Measurements from ENCODE around the gene CYTH1. TPM values are rescaled to one million over a fixed set of nuclear protein-coding genes. Genes with fewer than 3 reads are reported as not detected.

The CYTH1 gene
- total RNA-seq, 1 experiment from 2014 or later = 18.9 TPM

GRCh38 chr17:78818932-78819331 lies 36.9 kb upstream of the CYTH1 start:
- Histone ChIP-seq H3K4me3 (no peak overlapping the region), H3K9me3 (replicated peaks) (no peaks in the 10 kb centered on the region), H3K4me1 (replicated peaks) (no peaks in the 10 kb centered on the region), H3K36me3 (peaks cover 91% of the 10 kb centered on the region), H3K27me3 (replicated peaks) (no peaks in the 10 kb centered on the region), H3K27ac (no peak overlapping the region)
- no peak for DNase-seq (ENCODE audit: low read depth in 1 of 2, low spot score in 2 of 2)

GRCh38 chr17:78818152-78818846 lies 36.2 kb upstream of the CYTH1 start:
- Histone ChIP-seq H3K27ac (no peak overlapping the region), H3K36me3 (peaks cover 91% of the 10 kb centered on the region), H3K9me3 (replicated peaks) (no peaks in the 10 kb centered on the region), H3K27me3 (replicated peaks) (no peaks in the 10 kb centered on the region), H3K4me1 (replicated peaks) (no peaks in the 10 kb centered on the region), H3K4me3 (no peak overlapping the region)
- DNase-seq (ENCODE audit: low read depth in 1 of 2, low spot score in 2 of 2) = no peak

GRCh38 chr17:78817123-78817522 lies 35.0 kb upstream of the CYTH1 start:
- H3K36me3 ChIP-seq = peaks cover 92% of the 10 kb centered on the region
- H3K4me3 ChIP-seq = no peak overlapping the region
- no peaks in the 10 kb centered on the region for H3K9me3 ChIP-seq (replicated peaks)
- DNase-seq (ENCODE audit: low read depth in 1 of 2, low spot score in 2 of 2) = no peak
- H3K27me3 ChIP-seq (replicated peaks) = no peaks in the 10 kb centered on the region
- no peak overlapping the region for H3K27ac ChIP-seq
- no peaks in the 10 kb centered on the region for H3K4me1 ChIP-seq (replicated peaks)

- Histone ChIP-seq H3K27ac (no peak overlapping the region), H3K9me3 (replicated peaks) (no peaks in the 10 kb centered on the region), H3K4me1 (replicated peaks) (no peaks in the 10 kb centered on the region), H3K4me3 (no peak overlapping the region), H3K27me3 (replicated peaks) (no peaks in the 10 kb centered on the region), H3K36me3 (peaks cover 93% of the 10 kb centered on the region)
- DNase-seq (ENCODE audit: low read depth in 1 of 2, low spot score in 2 of 2) = no peak
Measured at GRCh38 chr17:78815696-78816095, 33.6 kb upstream of the CYTH1 start.

- no peak overlapping the region for H3K27ac ChIP-seq
- no peaks in the 10 kb centered on the region for H3K4me1 ChIP-seq (replicated peaks)
- no peaks in the 10 kb centered on the region for H3K27me3 ChIP-seq (replicated peaks)
- peaks cover 93% of the 10 kb centered on the region for H3K36me3 ChIP-seq
- no peaks in the 10 kb centered on the region for H3K9me3 ChIP-seq (replicated peaks)
- DNase-seq (ENCODE audit: low read depth in 1 of 2, low spot score in 2 of 2) = no peak
- H3K4me3 ChIP-seq = no peak overlapping the region
Measured at GRCh38 chr17:78812855-78813254, 30.8 kb upstream of the CYTH1 start.

- no peak overlapping the region for H3K27ac ChIP-seq
- H3K27me3 ChIP-seq (replicated peaks) = no peaks in the 10 kb centered on the region
- no peaks in the 10 kb centered on the region for H3K4me1 ChIP-seq (replicated peaks)
- no peaks in the 10 kb centered on the region for H3K9me3 ChIP-seq (replicated peaks)
- no peak overlapping the region for H3K4me3 ChIP-seq
- peaks cover 87% of the 10 kb centered on the region for H3K36me3 ChIP-seq
- no peak for DNase-seq (ENCODE audit: low read depth in 1 of 2, low spot score in 2 of 2)
Measured at GRCh38 chr17:78808163-78808562, 26.1 kb upstream of the CYTH1 start.

GRCh38 chr17:78806451-78806850 lies 24.4 kb upstream of the CYTH1 start:
- Histone ChIP-seq H3K27me3 (replicated peaks) (no peaks in the 10 kb centered on the region), H3K9me3 (replicated peaks) (no peaks in the 10 kb centered on the region), H3K27ac (no peak overlapping the region), H3K4me3 (no peak overlapping the region), H3K4me1 (replicated peaks) (no peaks in the 10 kb centered on the region), H3K36me3 (peaks cover 84% of the 10 kb centered on the region)
- DNase-seq (ENCODE audit: low read depth in 1 of 2, low spot score in 2 of 2) = no peak

GRCh38 chr17:78805301-78805700 lies 23.2 kb upstream of the CYTH1 start:
- no peak for DNase-seq (ENCODE audit: low read depth in 1 of 2, low spot score in 2 of 2)
- no peaks in the 10 kb centered on the region for H3K9me3 ChIP-seq (replicated peaks)
- no peaks in the 10 kb centered on the region for H3K27me3 ChIP-seq (replicated peaks)
- no peaks in the 10 kb centered on the region for H3K4me1 ChIP-seq (replicated peaks)
- peaks cover 83% of the 10 kb centered on the region for H3K36me3 ChIP-seq
- H3K27ac ChIP-seq = no peak overlapping the region
- no peak overlapping the region for H3K4me3 ChIP-seq

GRCh38 chr17:78804777-78805176 lies 22.7 kb upstream of the CYTH1 start:
- DNase-seq (ENCODE audit: low read depth in 1 of 2, low spot score in 2 of 2) = no peak
- Histone ChIP-seq H3K4me1 (replicated peaks) (no peaks in the 10 kb centered on the region), H3K27ac (no peak overlapping the region), H3K36me3 (peaks cover 80% of the 10 kb centered on the region), H3K27me3 (replicated peaks) (no peaks in the 10 kb centered on the region), H3K4me3 (no peak overlapping the region), H3K9me3 (replicated peaks) (no peaks in the 10 kb centered on the region)

- Histone ChIP-seq H3K9me3 (replicated peaks) (no peaks in the 10 kb centered on the region), H3K36me3 (peaks cover 78% of the 10 kb centered on the region), H3K27ac (no peak overlapping the region), H3K4me1 (replicated peaks) (no peaks in the 10 kb centered on the region), H3K4me3 (no peak overlapping the region), H3K27me3 (replicated peaks) (no peaks in the 10 kb centered on the region)
- DNase-seq (ENCODE audit: low read depth in 1 of 2, low spot score in 2 of 2) = no peak
Measured at GRCh38 chr17:78803186-78803845, 21.2 kb upstream of the CYTH1 start.

GRCh38 chr17:78802459-78802858 lies 20.4 kb upstream of the CYTH1 start:
- H3K27me3 ChIP-seq (replicated peaks) = no peaks in the 10 kb centered on the region
- H3K36me3 ChIP-seq = peaks cover 78% of the 10 kb centered on the region
- H3K4me3 ChIP-seq = no peak overlapping the region
- H3K27ac ChIP-seq = no peak overlapping the region
- no peaks in the 10 kb centered on the region for H3K4me1 ChIP-seq (replicated peaks)
- no peak for DNase-seq (ENCODE audit: low read depth in 1 of 2, low spot score in 2 of 2)
- no peaks in the 10 kb centered on the region for H3K9me3 ChIP-seq (replicated peaks)

GRCh38 chr17:78802008-78802407 lies 19.9 kb upstream of the CYTH1 start:
- Histone ChIP-seq H3K4me1 (replicated peaks) (no peaks in the 10 kb centered on the region), H3K27me3 (replicated peaks) (no peaks in the 10 kb centered on the region), H3K36me3 (peaks cover 78% of the 10 kb centered on the region), H3K4me3 (no peak overlapping the region), H3K9me3 (replicated peaks) (no peaks in the 10 kb centered on the region), H3K27ac (no peak overlapping the region)
- DNase-seq (ENCODE audit: low read depth in 1 of 2, low spot score in 2 of 2) = no peak

- Histone ChIP-seq H3K36me3 (peaks cover 78% of the 10 kb centered on the region), H3K4me1 (replicated peaks) (no peaks in the 10 kb centered on the region), H3K27me3 (replicated peaks) (no peaks in the 10 kb centered on the region), H3K4me3 (no peak overlapping the region), H3K27ac (no peak overlapping the region), H3K9me3 (replicated peaks) (no peaks in the 10 kb centered on the region)
- no peak for DNase-seq (ENCODE audit: low read depth in 1 of 2, low spot score in 2 of 2)
Measured at GRCh38 chr17:78800132-78800931, 18.3 kb upstream of the CYTH1 start.
